ENCODE data around the gene MCC. TPM values are rescaled to one million over a fixed set of nuclear protein-coding genes. Genes with fewer than 3 reads are reported as not detected.

MCC gene
- total RNA-seq, 1 experiment from 2014 or later = 7.1 TPM

GRCh38 chr5:113513384-113514288, 25.4 kb upstream of the MCC start, which contains the start of gene YTHDC2:
YTHDC2 (plus strand) TSS chr5:113513694; CDS start chr5:113513896, 202 bp downstream.
- peak within 1 kb of the TSS; percentile 89 for H2AFZ ChIP-seq (ENCODE audit: low read length)
- H3K4me3 ChIP-seq (ENCODE audit: low read length) = peak within 1 kb of the TSS; percentile 81
- intact Hi-C loops (cut with micrococcal nuclease) = no loop called here
- H3K79me2 ChIP-seq (ENCODE audit: low read length) = peaks cover 33% of the 10 kb centered on the region
- no peaks in the 10 kb centered on the region for H3K9me2 ChIP-seq (replicated peaks; ENCODE audit: low read length)
- TF ChIP-seq CTCF (conservative IDR thresholded peaks at IDR 0.05; ENCODE audit: low read depth, low read length) = peak; percentile 51
- no peak for TF ChIP-seq EZH2 (IDR thresholded peaks at IDR 0.05; ENCODE audit: low read length, unreplicated experiment)
- TF ChIP-seq EZH2phosphoT487 (IDR thresholded peaks at IDR 0.05; ENCODE audit: borderline replicate concordance, low read length) = no peak
- peak; percentile 95 for ATAC-seq
- peaks cover 3% of the 10 kb centered on the region; the same call in 1 of the 2 replicates for H3K36me3 ChIP-seq (ENCODE audit: low read depth, low read length)
- no TSS peak for BruUV-seq (replicated peaks)
- H3K4me2 ChIP-seq (ENCODE audit: low read length) = peak within 1 kb of the TSS; percentile 97
- H3K27me3 ChIP-seq (ENCODE audit: low read length) = no peaks in the 10 kb centered on the region
- DNase-seq = peak; percentile 90
- H3K9me3 ChIP-seq (ENCODE audit: low read length) = no peaks in the 10 kb centered on the region
- H3K27ac ChIP-seq (ENCODE audit: low read length) = peak within 1 kb of the TSS; percentile 29
- H3K9ac ChIP-seq (ENCODE audit: low read length) = peak within 1 kb of the TSS; percentile 89
- no peaks in the 10 kb centered on the region for H3F3A ChIP-seq (ENCODE audit: low read length, unreplicated experiment)
- ChIA-PET CTCF (interaction anchor here (0.6 kb wide), 1 partner anchor 177 kb away, joined by 3 read pairs; no protein-coding TSS in a partner anchor), POLR2A (ENCODE audit: unreplicated experiment) (interaction anchor here (0.6 to 0.7 kb wide), 2 partner anchors 19 to 745 kb away, joined by 3 read pairs; no protein-coding TSS in a partner anchor)
- no peaks in the 10 kb centered on the region for H4K20me1 ChIP-seq (ENCODE audit: low read length)
- H3K4me1 ChIP-seq (ENCODE audit: insufficient read depth, low read length) = peaks cover 15% of the 10 kb centered on the region

DNA sequence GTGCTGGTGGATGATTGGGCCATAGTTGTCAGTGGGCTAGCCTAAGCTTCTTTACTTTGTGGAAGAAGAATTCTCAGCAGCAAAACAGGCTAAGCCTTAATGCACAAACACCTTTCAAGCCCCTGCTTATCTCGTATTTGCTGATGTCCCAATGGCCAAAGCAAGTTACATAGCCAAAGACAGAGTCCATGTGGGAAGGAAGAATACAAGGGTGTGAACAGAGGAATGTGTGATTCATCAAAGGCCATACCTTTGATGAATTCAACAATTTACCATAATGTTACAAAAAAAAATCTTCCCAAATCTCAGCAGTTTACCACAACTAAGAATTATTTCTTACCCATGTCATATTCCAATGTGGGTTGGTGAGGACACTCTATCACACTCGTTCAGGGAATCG, 24.1 kb upstream of the MCC start:
- Histone ChIP-seq H3K9me3 (ENCODE audit: low read length) (no peaks in the 10 kb centered on the region), H3F3A (ENCODE audit: low read length, unreplicated experiment) (no peaks in the 10 kb centered on the region), H3K4me3 (ENCODE audit: low read length) (no peak overlapping the region), H3K9me2 (replicated peaks; ENCODE audit: low read length) (no peaks in the 10 kb centered on the region), H3K36me3 (ENCODE audit: low read depth, low read length) (0 out of 2 replicates have a peak, but pooled peaks cover 3% of the 10 kb centered on the region), H3K9ac (ENCODE audit: low read length) (no peak overlapping the region), H3K4me1 (ENCODE audit: insufficient read depth, low read length) (peaks cover 15% of the 10 kb centered on the region), H3K4me2 (ENCODE audit: low read length) (no peak overlapping the region), H3K27ac (ENCODE audit: low read length) (no peak overlapping the region), H3K79me2 (ENCODE audit: low read length) (peaks cover 33% of the 10 kb centered on the region), H3K27me3 (ENCODE audit: low read length) (no peaks in the 10 kb centered on the region), H4K20me1 (ENCODE audit: low read length) (no peaks in the 10 kb centered on the region), H2AFZ (ENCODE audit: low read length) (no peak overlapping the region)
- BruUV-seq (replicated peaks) = no TSS peak
- ATAC-seq = no peak
- TF ChIP-seq EZH2 (IDR thresholded peaks at IDR 0.05; ENCODE audit: low read length, unreplicated experiment) (no peak), CTCF (conservative IDR thresholded peaks at IDR 0.05; ENCODE audit: low read depth, low read length) (no peak), EZH2phosphoT487 (IDR thresholded peaks at IDR 0.05; ENCODE audit: borderline replicate concordance, low read length) (no peak)
- peak; percentile 29 for DNase-seq
- intact Hi-C loops (cut with micrococcal nuclease) = no loop called here
- ChIA-PET CTCF (no interaction called here), POLR2A (ENCODE audit: unreplicated experiment) (no interaction called here)

Data from PC-3 (cell line).